HepG2 (cell line): ENCODE measurements around the gene KIF13A. TPM values are rescaled to one million over a fixed set of nuclear protein-coding genes. Genes with fewer than 3 reads are reported as not detected.

Source experiments
- ARNTL ChIP-seq: sonication (generic); formaldehyde crosslinking; IDR thresholded peaks from 2 replicates; pipeline ENCODE4 v1.4.0; 2020; ENCODE audit warnings: mild to moderate bottlenecking, missing genetic modification reagents
- CREM ChIP-seq, 2 experiments: sonication (generic) in 1 of 2; formaldehyde crosslinking in 1 of 2; IDR thresholded peaks; 2 replicates each; pipeline versions ENCODE4 v1.4.0 to v1.6.1; 2016 to 2020; ENCODE audit warnings: antibody characterized with exemption in 1 of 2, mild to moderate bottlenecking in 1 of 2, missing genetic modification reagents in 1 of 2
- DBP ChIP-seq: sonication (generic); formaldehyde crosslinking; IDR thresholded peaks from 2 replicates; pipeline ENCODE4 v1.4.0; 2020; ENCODE audit warnings: missing genetic modification reagents; ENCODE audit errors: not compliant biosample characterization
- HES4 ChIP-seq: sonication (generic); formaldehyde crosslinking; IDR thresholded peaks from 2 replicates; pipeline ENCODE4 v1.9.0; 2021; ENCODE audit warnings: mild to moderate bottlenecking, missing genetic modification reagents, borderline replicate concordance
- HNRNPL ChIP-seq: fragments of 200-400 bp; formaldehyde crosslinking; IDR thresholded peaks from 2 replicates; pipeline ENCODE4 v1.6.1; 2017; ENCODE audit warnings: mild to moderate bottlenecking, low read depth, low read length
- HOMEZ ChIP-seq: IDR thresholded peaks from 2 replicates; pipeline ENCODE4 v1.6.1; 2016; ENCODE audit warnings: low read depth
- KAT8 ChIP-seq: IDR thresholded peaks from 2 replicates; pipeline ENCODE4 v1.6.1; 2016; ENCODE audit warnings: missing genetic modification reagents, missing compliant biosample characterization
- MIER2 ChIP-seq: IDR thresholded peaks from 2 replicates; pipeline ENCODE4 v1.6.1; 2016; ENCODE audit warnings: missing biosample characterization, missing genetic modification reagents
- NFKBIZ ChIP-seq: IDR thresholded peaks from 2 replicates; pipeline ENCODE4 v1.6.1; 2018; ENCODE audit warnings: missing genetic modification reagents, missing compliant biosample characterization
- NR2F1 ChIP-seq, 2 experiments: fragments of 450-650 bp in 1 of 2; formaldehyde crosslinking in 1 of 2; IDR thresholded peaks; 2 replicates each; pipeline versions ENCODE4 v1.5.0 to v1.6.1; 2016 to 2020; ENCODE audit warnings: mild to moderate bottlenecking in 1 of 2, missing compliant biosample characterization in 1 of 2, missing genetic modification reagents in 1 of 2, moderate library complexity in 1 of 2
- PAWR ChIP-seq: sonication (generic); formaldehyde crosslinking; IDR thresholded peaks from 2 replicates; pipeline ENCODE4 v1.4.0; 2020; ENCODE audit warnings: missing genetic modification reagents, mild to moderate bottlenecking, borderline replicate concordance
- PITX1 ChIP-seq: sonication (generic); formaldehyde crosslinking; IDR thresholded peaks from 2 replicates; pipeline ENCODE4 v1.5.1; 2020; ENCODE audit warnings: mild to moderate bottlenecking, missing genetic modification reagents
- POLR2G ChIP-seq: fragments of 200-400 bp; formaldehyde crosslinking; IDR thresholded peaks from 2 replicates; pipeline ENCODE4 v1.6.1; 2018; ENCODE audit warnings: mild to moderate bottlenecking, low read depth, low read length, moderate library complexity
- RAD21 ChIP-seq: fragments of 450-650 bp; formaldehyde crosslinking; IDR thresholded peaks from 2 replicates; pipeline ENCODE4 v1.5.0; 2020; ENCODE audit warnings: mild to moderate bottlenecking
- REL ChIP-seq: sonication (generic); formaldehyde crosslinking; conservative IDR thresholded peaks from 2 replicates; pipeline ENCODE4 v1.8.0; 2022; ENCODE audit warnings: mild to moderate bottlenecking, missing genetic modification reagents, moderate library complexity
- RFXANK ChIP-seq: IDR thresholded peaks from 2 replicates; pipeline ENCODE4 v1.6.1; 2016
- SOX6 ChIP-seq, 2 experiments: fragments of 450-650 bp in 1 of 2; sonication (generic) in 1 of 2; formaldehyde crosslinking in 1 of 2; IDR thresholded peaks; 2 replicates each; pipeline versions ENCODE4 v1.4.0 to v1.6.1; 2017 to 2020; ENCODE audit warnings: antibody characterized with exemption in 1 of 2, mild to moderate bottlenecking in 1 of 2, missing genetic modification reagents in 1 of 2
- SRSF4 ChIP-seq: fragments of 200-400 bp; formaldehyde crosslinking; IDR thresholded peaks from one replicate; pipeline ENCODE4 v1.6.1; 2018; ENCODE audit warnings: mild to moderate bottlenecking, low read depth, low read length, moderate library complexity; ENCODE audit not compliant: poor library complexity, severe bottlenecking
- TCF7 ChIP-seq: sonication (generic); IDR thresholded peaks from 2 replicates; pipeline ENCODE4 v1.6.1; 2016; ENCODE audit warnings: antibody characterized with exemption, low read depth
- TOPORS ChIP-seq: sonication (generic); formaldehyde crosslinking; IDR thresholded peaks from 2 replicates; pipeline ENCODE4 v1.8.0; 2023; ENCODE audit warnings: mild to moderate bottlenecking, missing genetic modification reagents
- ZBTB42 ChIP-seq: sonication (generic); formaldehyde crosslinking; IDR thresholded peaks from 2 replicates; pipeline ENCODE4 v1.5.0; 2020; ENCODE audit warnings: mild to moderate bottlenecking, missing genetic modification reagents
- ZNF451 ChIP-seq: sonication (generic); formaldehyde crosslinking; IDR thresholded peaks from 2 replicates; pipeline ENCODE4 v1.5.0; 2020; ENCODE audit warnings: mild to moderate bottlenecking, missing genetic modification reagents
- ZNF652 ChIP-seq: IDR thresholded peaks from 2 replicates; pipeline ENCODE4 v1.6.1; 2016; ENCODE audit warnings: low read depth, borderline replicate concordance
- ZSCAN20 ChIP-seq: sonication (generic); formaldehyde crosslinking; IDR thresholded peaks from 2 replicates; pipeline ENCODE4 v1.4.0; 2020; ENCODE audit warnings: missing genetic modification reagents, mild to moderate bottlenecking, borderline replicate concordance
- ZSCAN29 ChIP-seq: sonication (generic); formaldehyde crosslinking; conservative IDR thresholded peaks from 2 replicates; pipeline ENCODE4 v1.4.0; 2020; ENCODE audit warnings: mild to moderate bottlenecking, missing genetic modification reagents
- polyA plus RNA-seq, 8 experiments: library from polyadenylated mRNA; depleted of rRNA in 3 of 8; stranded (reverse) in 7 of 8; unstranded in 1 of 8; fragments of >200 nt; fragmentation: Illumina TruSeq in 4 of 8; extraction: Trizol in 4 of 8; gene quantifications; 2 replicates each; pipeline versions ENCODE4 v1.2.1 to v1.2.3, GENCODE V29; 2011 to 2016; ENCODE audit warnings: low read depth in 4 of 8, missing spikeins in 1 of 8, mixed read lengths in 1 of 8; ENCODE audit not compliant: insufficient read depth in 1 of 8
- total RNA-seq, 5 experiments: library from RNA; depleted of rRNA; stranded (reverse); fragments of >200 nt; fragmentation: Illumina TruSeq; extraction: Trizol; gene quantifications; 2 replicates each; pipeline ENCODE4 v1.2.3, GENCODE V29; 2016; ENCODE audit warnings: low read depth in 1 of 5
- TF ChIP-seq, protein P1 (sequence below): sonication (generic); formaldehyde crosslinking; IDR thresholded peaks from 2 replicates; pipeline ENCODE4 v1.8.0; 2022; ENCODE audit warnings: missing genetic modification reagents, mild to moderate bottlenecking, borderline replicate concordance
- TF ChIP-seq, protein P2 (sequence below): sonication (generic); formaldehyde crosslinking; conservative IDR thresholded peaks from 2 replicates; pipeline ENCODE4 v1.4.0; 2020; ENCODE audit warnings: missing genetic modification reagents

Gene KIF13A
- total and polyA plus RNA-seq, 2 of the 13 experiments (the other 11 are each of a cell fraction or from before 2014, with no cell fraction given) = 21.1 to 37.2 TPM

- TF ChIP-seq ZSCAN20 (CRISPR knock-in tag) (peak; percentile 100), MIER2 (no peak), SOX6 (IDR thresholded peaks at IDR 0.05) (no peak), SOX6 (CRISPR knock-in tag; IDR thresholded peaks at IDR 0.05) (peak; percentile 81), ZNF451 (no peak), ARNTL (CRISPR knock-in tag) (peak; percentile 44; the same call in 1 of the 2 replicates), PITX1 (CRISPR knock-in tag) (peak; percentile 68; the same call in 1 of the 2 replicates), ZSCAN29 (CRISPR knock-in tag) (peak; percentile 92), TOPORS (CRISPR knock-in tag) (no peak), PAWR (CRISPR knock-in tag) (no peak), HNRNPL (no peak), HOMEZ (peak; percentile 64; the same call in 1 of the 2 replicates), RFXANK (CRISPR knock-in tag) (no peak), CREM (IDR thresholded peaks at IDR 0.05) (peak; percentile 34; the same call in 1 of the 2 replicates), CREM (CRISPR knock-in tag; IDR thresholded peaks at IDR 0.05) (no peak), RAD21 (CRISPR knock-in tag) (0 out of 2 replicates have a peak, but pooled peaks have one; percentile 11), TCF7 (peak; percentile 14; the same call in 1 of the 2 replicates), NFKBIZ (CRISPR knock-in tag) (no peak), POLR2G (no peak), DBP (CRISPR knock-in tag) (no peak), REL (CRISPR knock-in tag) (no peak), HES4 (no peak), KAT8 (CRISPR knock-in tag) (no peak), ZNF652 (peak; percentile 94), SRSF4 (no peak), NR2F1 (CRISPR knock-in tag; IDR thresholded peaks at IDR 0.05) (no peak), ZBTB42 (CRISPR knock-in tag) (no peak)
- TF ChIP-seq, protein P1, sequence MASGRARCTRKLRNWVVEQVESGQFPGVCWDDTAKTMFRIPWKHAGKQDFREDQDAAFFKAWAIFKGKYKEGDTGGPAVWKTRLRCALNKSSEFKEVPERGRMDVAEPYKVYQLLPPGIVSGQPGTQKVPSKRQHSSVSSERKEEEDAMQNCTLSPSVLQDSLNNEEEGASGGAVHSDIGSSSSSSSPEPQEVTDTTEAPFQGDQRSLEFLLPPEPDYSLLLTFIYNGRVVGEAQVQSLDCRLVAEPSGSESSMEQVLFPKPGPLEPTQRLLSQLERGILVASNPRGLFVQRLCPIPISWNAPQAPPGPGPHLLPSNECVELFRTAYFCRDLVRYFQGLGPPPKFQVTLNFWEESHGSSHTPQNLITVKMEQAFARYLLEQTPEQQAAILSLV (CRISPR knock-in tag) = no peak
- TF ChIP-seq, protein P2, sequence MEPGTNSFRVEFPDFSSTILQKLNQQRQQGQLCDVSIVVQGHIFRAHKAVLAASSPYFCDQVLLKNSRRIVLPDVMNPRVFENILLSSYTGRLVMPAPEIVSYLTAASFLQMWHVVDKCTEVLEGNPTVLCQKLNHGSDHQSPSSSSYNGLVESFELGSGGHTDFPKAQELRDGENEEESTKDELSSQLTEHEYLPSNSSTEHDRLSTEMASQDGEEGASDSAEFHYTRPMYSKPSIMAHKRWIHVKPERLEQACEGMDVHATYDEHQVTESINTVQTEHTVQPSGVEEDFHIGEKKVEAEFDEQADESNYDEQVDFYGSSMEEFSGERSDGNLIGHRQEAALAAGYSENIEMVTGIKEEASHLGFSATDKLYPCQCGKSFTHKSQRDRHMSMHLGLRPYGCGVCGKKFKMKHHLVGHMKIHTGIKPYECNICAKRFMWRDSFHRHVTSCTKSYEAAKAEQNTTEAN (CRISPR knock-in tag) = peak; percentile 63; the same call in 1 of the 2 replicates
Observed at GRCh38 chr6:17930321-17930993, 57.0 kb downstream of the KIF13A start (continued).
